ENCODE data around the gene FAM181B. TPM values are rescaled to one million over a fixed set of nuclear protein-coding genes. Genes with fewer than 3 reads are reported as not detected.

FAM181B gene
- total and polyA plus RNA-seq, 2 donors (not counting 1 experiment from before 2014, with no cell fraction given), result not detected

- H3K27me3 Mint-ChIP-seq, result peaks cover 34% of the 10 kb centered on the region
- ChIA-PET CTCF (interaction anchor here (0.9 to 1.1 kb wide), 3 partner anchors 14 to 1044 kb away, joined by 3 to 4 read pairs (median 3); no protein-coding TSS in a partner anchor), POLR2A (no interaction called here)
- no peak overlapping the region for H3K4me3 Mint-ChIP-seq
- Histone ChIP-seq H3K36me3 (replicated peaks in 1 of 2; ENCODE audit: control extremely low read depth in 1 of 2, control insufficient read depth in 1 of 2, extremely low read depth in 1 of 2, insufficient read depth in 2 of 2, low read length in 1 of 2) (no peaks in the 10 kb centered on the region), H3K27ac (ENCODE audit: low read length in 2 of 2) (no peak overlapping the region), H4K20me1 (ENCODE audit: control insufficient read depth, insufficient read depth, low read length, poor library complexity, severe bottlenecking) (no peaks in the 10 kb centered on the region), H3K27me3 (replicated peaks in 1 of 4; ENCODE audit: control extremely low read depth in 1 of 4, control insufficient read depth in 3 of 4, insufficient read depth in 4 of 4, low read length in 3 of 4) (no peaks in the 10 kb centered on the region), H3K4me2 (replicated peaks; ENCODE audit: low read depth, low read length, poor library complexity, severe bottlenecking) (no peak overlapping the region), H2AFZ (ENCODE audit: insufficient read depth, low read depth, low read length, poor library complexity, severe bottlenecking) (no peak overlapping the region), H3K9ac (ENCODE audit: low read length) (no peak overlapping the region), H3K4me1 (ENCODE audit: control insufficient read depth in 2 of 2, insufficient read depth in 2 of 2, low read length in 2 of 2) (no peaks in the 10 kb centered on the region), H3K9me3 (ENCODE audit: control extremely low read depth in 1 of 3, control insufficient read depth in 2 of 3, insufficient read depth in 1 of 3, low read length in 2 of 3) (peaks cover 0 to 7% (median 5%) of the 10 kb centered on the region in 3 donors), H3K79me2 (ENCODE audit: control insufficient read depth, insufficient read depth, low read length) (no peaks in the 10 kb centered on the region), H3K4me3 (ENCODE audit: control extremely low read depth in 1 of 5, extremely low read depth in 1 of 5, insufficient read depth in 1 of 5, low read depth in 2 of 5, low read length in 4 of 5) (no peak overlapping the region)
- no peak for DNase-seq
- peaks cover 6% of the 10 kb centered on the region for H3K9me3 Mint-ChIP-seq (ENCODE audit: insufficient read depth)
- no peak overlapping the region for H3K27ac Mint-ChIP-seq
- TF ChIP-seq EZH2 (IDR thresholded peaks at IDR 0.05; ENCODE audit: borderline replicate concordance, insufficient read depth, low read depth, low read length, poor library complexity, severe bottlenecking), result no peak
- no peak for TF ChIP-seq CTCF (IDR thresholded peaks at IDR 0.05)
- no peak for ATAC-seq (ENCODE audit: low read depth)
- WGBS (ENCODE audit: insufficient coverage), result no CpG with 5 or more reads among the region's 1 CpG
- no peaks in the 10 kb centered on the region for H3K4me1 Mint-ChIP-seq
- intact Hi-C loops (cut with micrococcal nuclease), result no loop called here
Observed at GRCh38 chr11:82775218-82775617, 41.6 kb upstream of the FAM181B start.

- TF ChIP-seq CTCF (IDR thresholded peaks at IDR 0.05), result no peak
- TF ChIP-seq EZH2 (IDR thresholded peaks at IDR 0.05; ENCODE audit: borderline replicate concordance, insufficient read depth, low read depth, low read length, poor library complexity, severe bottlenecking), result no peak
- no peaks in the 10 kb centered on the region for H4K20me1 ChIP-seq (ENCODE audit: control insufficient read depth, insufficient read depth, low read length, poor library complexity, severe bottlenecking)
- H3K9me3 ChIP-seq (ENCODE audit: control extremely low read depth in 1 of 3, control insufficient read depth in 2 of 3, insufficient read depth in 1 of 3, low read length in 2 of 3), result peaks cover 0 to 7% (median 0%) of the 10 kb centered on the region in 3 donors
- no peaks in the 10 kb centered on the region for H3K79me2 ChIP-seq (ENCODE audit: control insufficient read depth, insufficient read depth, low read length)
- Mint-ChIP-seq H3K4me1 (no peaks in the 10 kb centered on the region), H3K27ac (no peak overlapping the region), H3K27me3 (peaks cover 31% of the 10 kb centered on the region), H3K9me3 (ENCODE audit: insufficient read depth) (peaks cover 2% of the 10 kb centered on the region), H3K4me3 (no peak overlapping the region)
- intact Hi-C loops (cut with micrococcal nuclease), result no loop called here
- no peaks in the 10 kb centered on the region for H3K36me3 ChIP-seq (replicated peaks in 1 of 2; ENCODE audit: control extremely low read depth in 1 of 2, control insufficient read depth in 1 of 2, extremely low read depth in 1 of 2, insufficient read depth in 2 of 2, low read length in 1 of 2)
- no peak overlapping the region for H3K9ac ChIP-seq (ENCODE audit: low read length)
- ATAC-seq (ENCODE audit: low read depth) (no peak), DNase-seq (no peak)
- H3K4me3 ChIP-seq (ENCODE audit: control extremely low read depth in 1 of 5, extremely low read depth in 1 of 5, insufficient read depth in 1 of 5, low read depth in 2 of 5, low read length in 4 of 5), result no peak overlapping the region
- H3K27ac ChIP-seq (ENCODE audit: low read length in 2 of 2), result no peak overlapping the region
- CTCF ChIA-PET, result no interaction called here
- no peak overlapping the region for H2AFZ ChIP-seq (ENCODE audit: insufficient read depth, low read depth, low read length, poor library complexity, severe bottlenecking)
- no peaks in the 10 kb centered on the region for H3K4me1 ChIP-seq (ENCODE audit: control insufficient read depth in 2 of 2, insufficient read depth in 2 of 2, low read length in 2 of 2)
- peaks cover 0 to 4% (median 0%) of the 10 kb centered on the region in 4 experiments for H3K27me3 ChIP-seq (replicated peaks in 1 of 4; ENCODE audit: control extremely low read depth in 1 of 4, control insufficient read depth in 3 of 4, insufficient read depth in 4 of 4, low read length in 3 of 4)
- no peak overlapping the region for H3K4me2 ChIP-seq (replicated peaks; ENCODE audit: low read depth, low read length, poor library complexity, severe bottlenecking)
- no CpG with 5 or more reads among the region's 4 CpGs for WGBS (ENCODE audit: insufficient coverage)
- POLR2A ChIA-PET, result no interaction called here
Observed at GRCh38 chr11:82771781-82772180, 38.1 kb upstream of the FAM181B start.

All from B cell (primary cell).